Epithelial cell of esophagus (primary cell): Measurements from ENCODE around the gene HLA-DRA.

ENCODE experiments used
- DNase-seq: peaks from one replicate; pipeline ENCODE4 v3.0.0; 2010; ENCODE audit warnings: low read depth
- H3K4me3 ChIP-seq: 2 replicates; pipeline ENCODE4 v1.5.1; 2011; ENCODE audit warnings: mild to moderate bottlenecking, low read length, control low read depth
- CTCF ChIP-seq: IDR thresholded peaks from 2 replicates; pipeline ENCODE4 v1.5.1; 2011; ENCODE audit warnings: low read depth, mild to moderate bottlenecking, low read length, control low read depth, inconsistent platforms; ENCODE audit not compliant: insufficient read depth; ENCODE audit errors: missing control alignments

HLA-DRA gene

DNA sequence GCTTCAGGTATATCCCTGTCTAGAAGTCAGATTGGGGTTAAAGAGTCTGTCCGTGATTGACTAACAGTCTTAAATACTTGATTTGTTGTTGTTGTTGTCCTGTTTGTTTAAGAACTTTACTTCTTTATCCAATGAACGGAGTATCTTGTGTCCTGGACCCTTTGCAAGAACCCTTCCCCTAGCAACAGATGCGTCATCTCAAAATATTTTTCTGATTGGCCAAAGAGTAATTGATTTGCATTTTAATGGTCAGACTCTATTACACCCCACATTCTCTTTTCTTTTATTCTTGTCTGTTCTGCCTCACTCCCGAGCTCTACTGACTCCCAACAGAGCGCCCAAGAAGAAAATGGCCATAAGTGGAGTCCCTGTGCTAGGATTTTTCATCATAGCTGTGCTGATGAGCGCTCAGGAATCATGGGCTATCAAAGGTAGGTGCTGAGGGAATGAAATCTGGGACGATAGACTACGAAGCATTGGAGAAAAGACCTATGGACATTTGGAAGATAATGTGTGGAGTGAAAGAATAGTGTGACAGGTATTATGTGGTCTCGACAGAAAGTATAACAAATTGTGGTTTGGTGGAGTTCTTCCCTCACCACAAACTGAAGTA lies at the start of gene HLA-DRA:
HLA-DRA (plus strand) TSS at position 286 of the 613 bp plus-strand sequence; CDS start at position 350, 64 bp downstream.
- DNase-seq: peak; percentile 51
- no peak for TF ChIP-seq CTCF
- no peak within 1 kb of the TSS for H3K4me3 ChIP-seq

- no peak overlapping the region for H3K4me3 ChIP-seq
- TF ChIP-seq CTCF: no peak
- no peak for DNase-seq
Measured at GRCh38 chr6:32391505-32391904, 48.2 kb upstream of the HLA-DRA start.

GRCh38 chr6:32393665-32394420 lies 45.8 kb upstream of the HLA-DRA start:
- DNase-seq: peak; percentile 75
- no peak for TF ChIP-seq CTCF
- H3K4me3 ChIP-seq: no peak overlapping the region

DNA sequence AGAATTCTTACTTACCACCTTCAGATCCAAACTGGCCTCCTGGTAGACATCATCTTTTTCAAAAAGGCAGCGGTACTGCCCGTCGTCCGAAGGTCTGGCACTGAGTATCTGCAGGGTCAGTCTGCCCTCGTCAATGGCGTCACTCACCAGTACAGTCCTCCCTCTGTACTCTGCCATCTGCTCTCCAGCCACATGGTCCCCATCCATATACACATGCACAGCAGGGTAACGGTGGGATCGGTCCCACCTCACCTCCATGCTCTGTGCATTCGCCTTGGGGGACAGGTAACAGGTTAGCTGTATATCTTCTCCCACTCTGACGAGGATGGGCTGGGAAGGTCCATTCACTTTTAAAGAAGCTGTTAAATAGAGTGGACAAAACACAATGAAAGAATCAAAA lies 43.7 kb upstream of the HLA-DRA start:
- TF ChIP-seq CTCF: no peak
- DNase-seq: no peak
- H3K4me3 ChIP-seq: no peak overlapping the region

DNA sequence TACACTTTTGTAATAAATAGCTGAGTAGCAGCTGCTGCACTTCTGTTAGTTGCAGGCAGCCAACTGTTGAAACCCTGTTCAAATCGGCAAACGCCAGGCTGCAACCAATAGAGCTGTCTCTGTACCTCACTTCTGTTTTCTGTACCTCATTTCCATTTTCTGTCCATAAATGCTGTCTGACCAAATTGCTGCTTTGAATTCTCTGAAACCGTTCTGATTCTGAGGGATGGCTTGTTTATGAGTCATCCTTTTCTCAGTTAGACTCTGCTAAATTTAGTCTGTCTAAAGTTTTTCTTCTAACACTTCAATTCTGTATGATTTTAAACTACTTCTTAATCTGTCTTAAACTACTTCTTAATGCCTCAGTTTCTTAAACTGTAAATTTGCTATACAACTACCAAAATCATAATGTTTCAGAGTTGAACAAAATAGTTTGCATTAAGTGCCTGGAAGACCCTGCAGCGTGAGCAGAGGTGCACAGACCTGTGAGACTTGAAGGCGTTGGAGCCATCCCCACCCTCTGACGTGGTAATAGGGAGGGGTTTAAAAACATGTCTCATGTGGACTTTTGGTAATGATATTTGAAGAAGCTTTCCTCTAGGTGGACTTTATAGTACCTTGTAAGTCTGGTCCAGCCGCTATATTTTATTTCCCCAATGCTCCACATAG lies 42.3 kb upstream of the HLA-DRA start:
- DNase-seq: peak; percentile 5
- H3K4me3 ChIP-seq: no peak overlapping the region
- TF ChIP-seq CTCF: no peak

DNA sequence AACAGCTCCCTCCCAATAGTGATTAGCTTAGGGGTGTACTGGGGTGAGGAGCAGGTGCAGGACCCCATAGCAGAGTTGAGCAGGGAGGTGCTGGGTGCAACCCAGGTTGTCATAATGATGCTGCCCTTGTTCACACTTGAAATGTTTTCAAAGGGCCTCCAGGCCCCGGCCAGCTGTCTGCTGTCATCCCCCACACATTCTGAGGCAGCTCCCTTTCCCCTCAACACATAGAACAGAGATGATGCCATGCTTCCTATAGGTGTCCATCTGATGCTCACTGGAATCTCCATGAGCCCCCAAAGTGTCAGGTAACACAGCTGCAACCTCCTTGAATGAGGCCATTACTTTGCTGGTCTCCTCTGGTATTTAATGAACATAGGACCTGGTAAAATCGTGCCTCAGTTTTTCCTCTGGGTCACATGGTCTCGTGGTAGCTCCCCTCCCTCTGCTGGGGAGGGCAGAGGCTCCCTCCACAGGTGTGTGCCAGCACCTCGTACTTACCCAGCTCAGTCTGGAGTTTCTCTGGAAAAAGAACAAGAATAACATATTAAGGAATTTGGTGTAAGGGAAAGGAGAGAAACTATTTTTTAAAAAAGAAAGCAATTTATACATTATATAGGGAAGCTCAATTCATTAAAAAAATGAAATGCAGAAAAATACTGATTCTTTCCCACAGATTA lies 38.3 kb upstream of the HLA-DRA start:
- TF ChIP-seq CTCF: no peak
- no peak for DNase-seq
- no peak overlapping the region for H3K4me3 ChIP-seq
